Ectodermal cell (in vitro differentiated cells): ENCODE results near the gene TMEM161A.
"Not testable (repeated sequence)": the region's sequence is repeated elsewhere in the genome, so short reads cannot be mapped to it uniquely, and the experiment has no call there.

Experiments used
- H3K27ac ChIP-seq: 2 replicates; pipeline ENCODE4 v1.7.0; 2013; ENCODE audit warnings: mild to moderate bottlenecking, low read depth, low read length; ENCODE audit not compliant: insufficient read depth, poor library complexity, severe bottlenecking
- H3K27me3 ChIP-seq: 2 replicates; pipeline ENCODE4 v1.7.0; 2013; ENCODE audit warnings: mild to moderate bottlenecking, low read length; ENCODE audit not compliant: insufficient read depth, control insufficient read depth, poor library complexity, severe bottlenecking
- H3K36me3 ChIP-seq: one replicate; pipeline ENCODE4 v1.7.0; 2013; ENCODE audit warnings: low read length; ENCODE audit not compliant: control insufficient read depth, insufficient read depth
- H3K4me1 ChIP-seq: one replicate; pipeline ENCODE4 v1.7.0; 2013; ENCODE audit warnings: low read length; ENCODE audit not compliant: control insufficient read depth, insufficient read depth
- H3K4me3 ChIP-seq: 2 replicates; pipeline ENCODE4 v1.7.0; 2013; ENCODE audit warnings: low read depth, low read length, control low read depth; ENCODE audit not compliant: insufficient read depth
- H3K9me3 ChIP-seq: 2 replicates; pipeline ENCODE4 v1.7.0; 2013; ENCODE audit warnings: mild to moderate bottlenecking, low read length, moderate library complexity; ENCODE audit not compliant: control insufficient read depth
- WGBS, 2 experiments: methylation state at CpG; one replicate each; pipeline ENCODE4 v1.1.7; 2013; ENCODE audit warnings: missing lambda C conversion rate in 2 of 2; 5-methylcytosine and 5-hydroxymethylcytosine counted together

The TMEM161A gene

GRCh38 chr19:19145281-19145680, 7.0 kb upstream of the TMEM161A start:
- Histone ChIP-seq H3K9me3 (no peaks in the 10 kb centered on the region), H3K4me1 (no peaks in the 10 kb centered on the region), H3K36me3 (no peaks in the 10 kb centered on the region), H3K4me3 (no peak overlapping the region), H3K27me3 (no peaks in the 10 kb centered on the region), H3K27ac (no peak overlapping the region)
- WGBS, 2 experiments: 92% methylated on average over 17 of the region's 17 CpGs

GRCh38 chr19:19142347-19142746, 4.1 kb upstream of the TMEM161A start:
- H3K36me3 ChIP-seq: no peaks in the 10 kb centered on the region
- WGBS, 2 experiments: 90 to 92% methylated on average over 12 of the region's 12 CpGs

GRCh38 chr19:19140476-19140875, 2.2 kb upstream of the TMEM161A start:
- peaks cover 9% of the 10 kb centered on the region for H3K4me1 ChIP-seq
- no peaks in the 10 kb centered on the region for H3K36me3 ChIP-seq
- H3K27ac ChIP-seq: no peak overlapping the region
- 69 to 73% methylated on average over 5 of the region's 5 CpGs for WGBS, 2 experiments
- no peaks in the 10 kb centered on the region for H3K9me3 ChIP-seq
- no peak overlapping the region for H3K4me3 ChIP-seq
- peaks cover 11% of the 10 kb centered on the region for H3K27me3 ChIP-seq

More at GRCh38 chr19:19142347-19142746, 4.1 kb upstream of the TMEM161A start:
- H3K27ac ChIP-seq: no peak overlapping the region
- H3K9me3 ChIP-seq: no peaks in the 10 kb centered on the region
- peaks cover 7% of the 10 kb centered on the region for H3K27me3 ChIP-seq
- peaks cover 3% of the 10 kb centered on the region for H3K4me1 ChIP-seq
- H3K4me3 ChIP-seq: no peak overlapping the region

- peaks cover 11% of the 10 kb centered on the region for H3K27me3 ChIP-seq
- H3K4me1 ChIP-seq: peaks cover 9% of the 10 kb centered on the region
- H3K36me3 ChIP-seq: no peaks in the 10 kb centered on the region
- 43% methylated on average over 5 of the region's 5 CpGs for WGBS, 2 experiments
- H3K27ac ChIP-seq: no peak overlapping the region
- H3K4me3 ChIP-seq: no peak overlapping the region
- H3K9me3 ChIP-seq: no peaks in the 10 kb centered on the region
Measured at GRCh38 chr19:19139876-19140229, 1.6 kb upstream of the TMEM161A start.

- peaks cover 9% of the 10 kb centered on the region for H3K4me1 ChIP-seq
- H3K27ac ChIP-seq: no peak overlapping the region
- H3K4me3 ChIP-seq: peak overlapping the region; percentile 89
- H3K27me3 ChIP-seq: peaks cover 11% of the 10 kb centered on the region
- H3K36me3 ChIP-seq: no peaks in the 10 kb centered on the region
- no peaks in the 10 kb centered on the region for H3K9me3 ChIP-seq
- WGBS, 2 experiments: 33 to 35% methylated on average over 25 of the region's 25 CpGs
Measured at GRCh38 chr19:19137556-19138108, 646 bp downstream of the TMEM161A start.

- 94 to 95% methylated on average over 5 of the region's 6 CpGs for WGBS, 2 experiments
- H3K4me3 ChIP-seq, H3K27ac ChIP-seq: not testable (repeated sequence)
Measured at GRCh38 chr19:19135713-19136112, 2.6 kb downstream of the TMEM161A start.

GRCh38 chr19:19134687-19135158, 3.6 kb downstream of the TMEM161A start:
- WGBS, 2 experiments: 19% methylated on average over 21 of the region's 21 CpGs

More at GRCh38 chr19:19135713-19136112, 2.6 kb downstream of the TMEM161A start:
- not testable (repeated sequence) for H3K9me3 ChIP-seq, H3K4me1 ChIP-seq, H3K36me3 ChIP-seq
- H3K27me3 ChIP-seq: peaks cover 11% of the 10 kb centered on the region

GRCh38 chr19:19133985-19134384, 4.3 kb downstream of the TMEM161A start:
- H3K27ac ChIP-seq: no peak overlapping the region
- H3K4me3 ChIP-seq: no peak overlapping the region
- 95 to 97% methylated on average over 6 of the region's 6 CpGs for WGBS, 2 experiments
- H3K9me3 ChIP-seq: no peaks in the 10 kb centered on the region
- H3K27me3 ChIP-seq: peaks cover 11% of the 10 kb centered on the region
- peaks cover 9% of the 10 kb centered on the region for H3K4me1 ChIP-seq
- H3K36me3 ChIP-seq: no peaks in the 10 kb centered on the region

More at GRCh38 chr19:19134687-19135158, 3.6 kb downstream of the TMEM161A start:
- Histone ChIP-seq H3K4me1 (peaks cover 9% of the 10 kb centered on the region), H3K9me3 (no peaks in the 10 kb centered on the region), H3K36me3 (no peaks in the 10 kb centered on the region), H3K27ac (no peak overlapping the region), H3K4me3 (no peak overlapping the region), H3K27me3 (peaks cover 11% of the 10 kb centered on the region)

- WGBS, 2 experiments: 95 to 98% methylated on average over 12 of the region's 12 CpGs
- Histone ChIP-seq H3K9me3 (no peaks in the 10 kb centered on the region), H3K27me3 (peaks cover 10% of the 10 kb centered on the region), H3K27ac (no peak overlapping the region), H3K36me3 (no peaks in the 10 kb centered on the region), H3K4me1 (peaks cover 9% of the 10 kb centered on the region), H3K4me3 (no peak overlapping the region)
Measured at GRCh38 chr19:19132912-19133311, 5.4 kb downstream of the TMEM161A start.

- no peaks in the 10 kb centered on the region for H3K9me3 ChIP-seq
- H3K27ac ChIP-seq: no peak overlapping the region
- H3K36me3 ChIP-seq: no peaks in the 10 kb centered on the region
- H3K4me1 ChIP-seq: peaks cover 2% of the 10 kb centered on the region
- 96% methylated on average over 3 of the region's 3 CpGs for WGBS, 2 experiments
- no peak overlapping the region for H3K4me3 ChIP-seq
- peaks cover under 1% of the 10 kb centered on the region for H3K27me3 ChIP-seq
Measured at GRCh38 chr19:19131989-19132388, 6.3 kb downstream of the TMEM161A start.
